HCT116 (cell line): ENCODE data around the gene CASK. TPM values are rescaled to one million over a fixed set of nuclear protein-coding genes. Genes with fewer than 3 reads are reported as not detected.

ENCODE experiments used
- ATAC-seq: fragments of 200-7000 bp; cut with Tn5 transposase; 2 replicates; pipeline ENCODE4 v1.9.1; 2020; ENCODE audit warnings: mild to moderate bottlenecking, moderate library complexity
- BruUV-seq: library from RNA; stranded (reverse); fragments of 400-500 nt; replicated peaks from 2 replicates; lab custom pipeline; 2021; lab: Mats Ljungman, UMichigan
- CTCF ChIA-PET: fragments of 300-600 bp; sonication (Branson Sonifier 250); formaldehyde crosslinking; loops from one replicate; lab custom pipeline; 2021; ENCODE audit warnings: antibody characterized with exemption; lab: Charles Lee
- POLR2A ChIA-PET: fragments of 300-600, 350-600 bp; sonication (Branson Sonifier 250); formaldehyde crosslinking; loops from one replicate; lab custom pipeline; 2021; ENCODE audit warnings: antibody characterized with exemption; lab: Charles Lee
- RAD21 ChIA-PET, 2 experiments: fragments of 300-600 bp; sonication (Branson Sonifier 250); formaldehyde crosslinking; loops; one replicate each; lab custom pipeline; 2023; ENCODE audit warnings: low total read pairs in 2 of 2; ENCODE audit not compliant: uncharacterized antibody in 2 of 2, unreplicated experiment in 2 of 2, low non-redundant PET in 1 of 2; lab: Charles Lee
- DNase-seq: peaks from one replicate; pipeline ENCODE4 v3.0.0-alpha.2; 2010; ENCODE audit warnings: low read depth, low spot score
- H2AFZ ChIP-seq: fragments of 200-600 bp; shearing (Covaris generic), sonication (generic); 2 replicates; pipeline ENCODE4 v1.6.1; 2017; ENCODE audit warnings: low read depth, mixed run types, mixed read lengths, antibody characterized with exemption, low read length; ENCODE audit not compliant: poor library complexity, severe bottlenecking
- H3K27ac ChIP-seq: 2 replicates; pipeline ENCODE4 v1.5.1; 2012; ENCODE audit warnings: low read depth, low read length
- H3K27me3 ChIP-seq: fragments of 200-600 bp; sonication (generic); 2 replicates; pipeline ENCODE4 v1.6.1; 2016; ENCODE audit warnings: mixed run types, low read length, mixed read lengths; ENCODE audit not compliant: insufficient read depth
- H3K36me3 ChIP-seq, 2 experiments: fragments of 200-500 bp in 1 of 2; fragments of 200-600 bp in 1 of 2; sonication (Bioruptor generic) in 1 of 2; sonication (generic) in 1 of 2; 2 replicates each; pipeline versions ENCODE4 v1.5.1 to v1.6.1; 2014 to 2016; ENCODE audit warnings: low read length in 2 of 2, inconsistent platforms in 1 of 2, mixed read lengths in 1 of 2, mixed run types in 1 of 2; ENCODE audit not compliant: insufficient read depth in 2 of 2, control insufficient read depth in 1 of 2
- H3K4me1 ChIP-seq, 2 experiments: fragments of 200-600 bp in 1 of 2; sonication (generic) in 1 of 2; 2 replicates each; pipeline versions ENCODE4 v1.5.1 to v1.6.1; 2012 to 2017; ENCODE audit warnings: low read length in 2 of 2, inconsistent platforms in 1 of 2, mild to moderate bottlenecking in 1 of 2, mixed read lengths in 1 of 2, mixed run types in 1 of 2, moderate library complexity in 1 of 2; ENCODE audit not compliant: insufficient read depth in 2 of 2, control insufficient read depth in 1 of 2
- H3K4me2 ChIP-seq: fragments of 200-600 bp; sonication (generic); 2 replicates; pipeline ENCODE4 v1.6.1; 2017; ENCODE audit warnings: mixed run types, low read length, mixed read lengths
- H3K4me3 ChIP-seq, 2 experiments: fragments of 200-600 bp in 1 of 2; sonication (generic) in 1 of 2; replicated peaks in 1 of 2; 2 replicates each; pipeline ENCODE4 v1.5.1; 2011 to 2016; ENCODE audit warnings: low read length in 2 of 2, control low read depth in 1 of 2, low read depth in 1 of 2, mild to moderate bottlenecking in 1 of 2, mixed read lengths in 1 of 2, mixed run types in 1 of 2
- H3K79me2 ChIP-seq: fragments of 200-600 bp; sonication (generic); 2 replicates; pipeline ENCODE4 v1.6.1; 2017; ENCODE audit warnings: mild to moderate bottlenecking, mixed run types, low read length, moderate library complexity, mixed read lengths; ENCODE audit not compliant: insufficient read depth
- H3K9ac ChIP-seq: fragments of 200-600 bp; sonication (generic); 2 replicates; pipeline ENCODE4 v1.6.1; 2016; ENCODE audit warnings: low read length, mixed read lengths
- H3K9me2 ChIP-seq: fragments of 200-600 bp; sonication (generic), shearing (Covaris generic); 2 replicates; pipeline ENCODE4 v1.6.1; 2017; ENCODE audit warnings: mixed run types, mild to moderate bottlenecking, moderate library complexity; ENCODE audit not compliant: insufficient read depth
- H3K9me3 ChIP-seq, 2 experiments: fragments of 200-500 bp in 1 of 2; fragments of 200-600 bp in 1 of 2; sonication (Bioruptor generic) in 1 of 2; sonication (generic) in 1 of 2; 2 replicates each; pipeline ENCODE4 v1.6.1; 2014 to 2017; ENCODE audit warnings: low read length in 2 of 2, mixed read lengths in 2 of 2, inconsistent platforms in 1 of 2, low read depth in 1 of 2, mild to moderate bottlenecking in 1 of 2, mixed run types in 1 of 2, moderate library complexity in 1 of 2; ENCODE audit not compliant: control insufficient read depth in 1 of 2, insufficient read depth in 1 of 2
- H4K20me1 ChIP-seq: fragments of 200-600 bp; sonication (generic), shearing (Covaris generic); 2 replicates; pipeline ENCODE4 v1.6.1; 2017; ENCODE audit warnings: mixed run types, mild to moderate bottlenecking, moderate library complexity; ENCODE audit not compliant: insufficient read depth
- ATF3 ChIP-seq: IDR thresholded peaks from 2 replicates; pipeline ENCODE4 v1.6.1; 2012
- CEBPB ChIP-seq: IDR thresholded peaks from 2 replicates; pipeline ENCODE4 v1.6.1; 2012; ENCODE audit warnings: low read depth
- CTCF ChIP-seq, 3 experiments: fragments of 200-600 bp in 1 of 3; sonication (generic) in 1 of 3; IDR thresholded peaks in 2 of 3; conservative IDR thresholded peaks in 1 of 3; 2 replicates each; pipeline ENCODE4 v1.5.1; 2012 to 2017; ENCODE audit warnings: low read depth in 2 of 3, low read length in 2 of 3, antibody characterized with exemption in 1 of 3, borderline replicate concordance in 1 of 3, control low read depth in 1 of 3, mild to moderate bottlenecking in 1 of 3, mixed read lengths in 1 of 3, mixed run types in 1 of 3, moderate library complexity in 1 of 3; ENCODE audit not compliant: insufficient read depth in 1 of 3
- EZH2phosphoT487 ChIP-seq: fragments of 200-600 bp; IDR thresholded peaks from 2 replicates; pipeline ENCODE4 v1.6.1; 2018; ENCODE audit warnings: antibody characterized with exemption, borderline replicate concordance
- FOSL1 ChIP-seq: IDR thresholded peaks from 2 replicates; pipeline ENCODE4 v1.6.1; 2012; ENCODE audit warnings: low read depth
- MAX ChIP-seq: IDR thresholded peaks from 2 replicates; pipeline ENCODE4 v1.6.1; 2012
- POLR2A ChIP-seq: IDR thresholded peaks from 2 replicates; pipeline ENCODE4 v1.7.0; 2011; ENCODE audit warnings: borderline replicate concordance; ENCODE audit not compliant: insufficient read depth, insufficient read length; ENCODE audit errors: extremely low read depth
- POLR2AphosphoS5 ChIP-seq: IDR thresholded peaks from 2 replicates; pipeline ENCODE4 v1.6.1; 2011; ENCODE audit warnings: mild to moderate bottlenecking, low read depth, low read length, moderate library complexity
- RAD21 ChIP-seq: IDR thresholded peaks from 2 replicates; pipeline ENCODE4 v1.6.1; 2012; ENCODE audit warnings: low read depth, mild to moderate bottlenecking
- REST ChIP-seq: IDR thresholded peaks from 2 replicates; pipeline ENCODE4 v1.6.1; 2012; ENCODE audit warnings: low read depth
- SIN3A ChIP-seq: IDR thresholded peaks from 2 replicates; pipeline ENCODE4 v1.6.1; 2012; ENCODE audit warnings: low read depth
- SP1 ChIP-seq: IDR thresholded peaks from 2 replicates; pipeline ENCODE4 v1.6.1; 2012; ENCODE audit warnings: low read depth
- YY1 ChIP-seq: IDR thresholded peaks from 2 replicates; pipeline ENCODE4 v1.6.1; 2011; ENCODE audit warnings: low read length, low read depth, moderate library complexity, mild to moderate bottlenecking; ENCODE audit not compliant: insufficient replicate concordance; ENCODE audit errors: extremely low read depth
- ZBTB33 ChIP-seq: IDR thresholded peaks from 2 replicates; pipeline ENCODE4 v1.6.1; 2011; ENCODE audit warnings: mild to moderate bottlenecking, low read length, moderate library complexity; ENCODE audit not compliant: insufficient replicate concordance; ENCODE audit errors: extremely low read depth
- intact Hi-C: fragments of 100-400 bp; cut with micrococcal nuclease; formaldehyde crosslinking; loops from 2 replicates; pipeline ENCODE4 v1.10.0; 2022
- total RNA-seq: library from RNA; stranded (reverse); gene quantifications from one replicate; pipeline ENCODE4 v1.2.1, GENCODE V29; 2021; ENCODE audit not compliant: unreplicated experiment

Gene CASK
- total RNA-seq, 1 experiment from 2014 or later: 39.0 TPM

GRCh38 chrX:41933546-41933945, 10.2 kb upstream of the CASK start:
- intact Hi-C loops: no loop called here
- Histone ChIP-seq H3K27ac (no peak overlapping the region), H3K9ac (no peak overlapping the region), H2AFZ (no peak overlapping the region)
- no peak for DNase-seq
- ChIA-PET POLR2A (no interaction called here), RAD21 (no interaction called here)
- no TSS peak for BruUV-seq
- TF ChIP-seq MAX (no peak), REST (no peak), FOSL1 (no peak), ZBTB33 (no peak), SIN3A (no peak), CEBPB (no peak), POLR2AphosphoS5 (no peak), ATF3 (no peak), POLR2A (no peak), SP1 (no peak), RAD21 (no peak), YY1 (no peak), CTCF (IDR thresholded peaks at IDR 0.05 in 2 of 3, conservative IDR thresholded peaks at IDR 0.05 in 1 of 3; ENCODE audit: borderline replicate concordance in 1 of 3, insufficient read depth in 1 of 3, low read depth in 2 of 3, low read length in 2 of 3) (no peak), EZH2phosphoT487 (no peak)
- TF ChIP-seq, all 23 proteins: peak for 0
- Histone ChIP-seq H3K4me1 (no peaks in the 10 kb centered on the region), H4K20me1 (no peaks in the 10 kb centered on the region), H3K4me2 (no peak overlapping the region), H3K4me3 (no peak overlapping the region), H3K9me2 (no peaks in the 10 kb centered on the region), H3K9me3 (no peaks in the 10 kb centered on the region), H3K36me3 (no peaks in the 10 kb centered on the region), H3K27me3 (no peaks in the 10 kb centered on the region), H3K79me2 (no peaks in the 10 kb centered on the region)
- CTCF ChIA-PET: no interaction called here
- no peak for ATAC-seq
